GM21528 (cell line): Measurements from ENCODE around the gene RADIL.
"Not testable (repeated sequence)": the region's sequence is repeated elsewhere in the genome, so short reads cannot be mapped to it uniquely, and the experiment has no call there.

Source experiments
- ATAC-seq: cut with Tn5 transposase; IDR thresholded peaks from one replicate; pipeline ENCODE4 v1.9.1; 2021; ENCODE audit warnings: mild to moderate bottlenecking, moderate library complexity; ENCODE audit not compliant: unreplicated experiment, low FRiP score

RADIL gene, protein sequence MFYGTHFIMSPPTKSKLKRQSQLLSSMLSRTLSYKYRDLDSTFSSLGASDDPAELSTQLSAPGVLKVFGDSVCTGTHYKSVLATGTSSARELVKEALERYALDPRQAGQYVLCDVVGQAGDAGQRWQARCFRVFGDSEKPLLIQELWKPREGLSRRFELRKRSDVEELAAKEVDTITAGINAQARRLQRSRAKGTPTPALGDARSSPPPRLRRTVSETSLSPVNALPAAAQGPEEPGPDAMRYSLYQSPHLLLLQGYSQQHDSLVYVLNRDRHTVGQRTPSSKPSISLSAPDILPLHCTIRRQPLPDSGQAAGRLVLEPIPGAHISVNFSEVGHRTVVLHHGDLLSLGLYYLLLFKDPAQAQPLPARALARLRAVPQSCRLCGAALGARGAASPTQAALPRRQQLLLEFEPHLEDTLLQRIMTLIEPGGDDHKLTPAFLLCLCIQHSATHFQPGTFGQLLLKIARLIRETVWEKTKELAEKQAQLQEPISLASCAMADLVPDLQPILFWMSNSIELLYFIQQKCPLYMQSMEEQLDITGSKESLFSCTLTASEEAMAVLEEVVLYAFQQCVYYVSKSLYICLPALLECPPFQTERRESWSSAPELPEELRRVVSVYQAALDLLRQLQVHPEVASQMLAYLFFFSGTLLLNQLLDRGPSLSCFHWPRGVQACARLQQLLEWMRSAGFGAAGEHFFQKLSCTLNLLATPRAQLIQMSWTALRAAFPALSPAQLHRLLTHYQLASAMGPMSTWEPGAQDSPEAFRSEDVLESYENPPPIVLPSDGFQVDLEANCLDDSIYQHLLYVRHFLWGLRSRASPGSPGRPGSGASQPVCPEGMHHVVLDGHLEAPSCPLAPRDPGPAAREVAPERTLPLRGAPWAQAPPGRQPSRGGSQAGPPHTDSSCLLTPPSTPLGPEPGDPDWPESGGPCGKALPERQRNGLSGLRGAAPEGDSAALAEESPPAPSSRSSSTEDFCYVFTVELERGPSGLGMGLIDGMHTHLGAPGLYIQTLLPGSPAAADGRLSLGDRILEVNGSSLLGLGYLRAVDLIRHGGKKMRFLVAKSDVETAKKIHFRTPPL

DNA sequence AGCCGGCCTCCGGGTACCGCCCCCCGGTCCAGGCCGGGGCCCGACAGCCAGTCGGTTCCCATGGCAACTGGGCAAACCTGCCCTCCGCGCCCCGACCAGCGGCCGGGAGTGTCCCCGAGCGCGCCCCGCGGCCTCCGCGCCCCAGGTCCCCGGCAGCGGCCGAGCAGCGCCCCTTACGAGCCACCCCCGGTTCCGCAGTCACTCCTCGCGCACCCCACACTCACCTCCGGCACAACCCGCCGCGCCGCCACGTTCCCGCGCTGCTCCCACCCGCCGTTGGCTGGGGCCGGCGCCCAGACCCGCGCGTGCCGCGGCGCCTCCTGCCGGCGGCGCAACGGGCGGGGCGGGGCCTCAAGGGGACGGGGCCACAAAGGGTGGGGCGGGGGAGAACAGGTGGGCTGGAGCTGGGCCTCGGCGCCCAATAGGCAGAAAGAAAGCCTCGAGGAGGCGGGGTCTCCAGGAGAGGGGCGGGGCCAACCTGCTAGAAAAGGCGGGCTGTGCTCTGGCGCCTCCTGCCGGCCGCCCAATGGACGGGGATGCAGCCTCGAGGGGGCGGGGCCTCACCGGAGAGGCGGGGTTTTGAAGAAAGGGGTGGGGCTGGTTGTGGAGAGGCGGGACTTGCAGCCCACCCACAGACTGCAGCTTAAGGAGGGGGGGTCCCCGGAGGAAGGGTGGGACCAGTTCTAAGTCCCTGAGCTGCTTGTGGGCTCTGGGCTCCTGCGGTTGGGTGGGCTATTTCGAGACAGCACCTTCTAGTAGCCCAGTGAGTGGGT is at the start of gene RADIL:
RADIL (minus strand) TSS at position 345 of the 773 bp plus-strand sequence. CDS start 5,577 bp downstream, outside the sequence.
- no peak for ATAC-seq

DNA sequence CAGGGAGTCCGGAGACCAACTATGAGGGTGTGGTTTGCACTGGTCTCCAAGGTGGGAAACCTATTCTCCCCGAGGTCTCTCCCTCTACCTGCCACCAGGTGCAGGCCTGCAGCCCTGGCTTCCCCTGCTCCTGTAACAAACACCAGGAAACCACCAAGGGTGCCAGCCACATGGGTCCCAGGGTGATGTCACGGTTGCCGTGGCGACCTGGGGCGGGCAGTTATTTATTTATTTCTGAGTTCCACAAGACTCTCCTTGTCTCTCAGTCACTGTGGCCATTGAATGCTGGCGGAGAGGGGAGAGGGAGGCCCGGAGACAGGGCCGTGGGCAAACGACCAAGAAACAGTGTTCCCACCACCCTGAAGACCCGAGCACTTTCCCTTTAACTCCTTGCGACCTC is 48.4 kb upstream of the RADIL start:
- ATAC-seq, result no peak

DNA sequence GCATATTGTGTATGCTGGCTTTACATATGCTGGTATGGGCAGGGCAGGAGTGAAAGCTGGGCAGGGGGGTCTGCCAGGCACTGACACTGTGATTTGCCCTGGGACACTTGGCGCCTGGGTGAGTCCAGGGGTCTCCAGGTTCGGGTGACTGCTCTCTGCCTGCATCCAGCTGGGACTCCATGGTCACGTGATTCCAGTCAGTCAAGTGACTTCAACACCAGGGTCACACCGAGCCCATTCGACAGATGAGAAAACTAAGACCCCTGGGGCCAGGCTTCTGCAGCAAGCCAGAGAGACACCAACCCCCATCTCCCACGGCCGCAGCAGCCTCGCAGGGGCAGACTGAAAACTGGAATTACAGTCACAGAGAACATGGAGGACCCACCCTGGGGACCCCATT is 45.5 kb upstream of the RADIL start:
- ATAC-seq, result no peak

- no peak for ATAC-seq
These were observed 44.9 kb upstream of the RADIL start for GRCh38 chr7:4928445-4928844.

DNA sequence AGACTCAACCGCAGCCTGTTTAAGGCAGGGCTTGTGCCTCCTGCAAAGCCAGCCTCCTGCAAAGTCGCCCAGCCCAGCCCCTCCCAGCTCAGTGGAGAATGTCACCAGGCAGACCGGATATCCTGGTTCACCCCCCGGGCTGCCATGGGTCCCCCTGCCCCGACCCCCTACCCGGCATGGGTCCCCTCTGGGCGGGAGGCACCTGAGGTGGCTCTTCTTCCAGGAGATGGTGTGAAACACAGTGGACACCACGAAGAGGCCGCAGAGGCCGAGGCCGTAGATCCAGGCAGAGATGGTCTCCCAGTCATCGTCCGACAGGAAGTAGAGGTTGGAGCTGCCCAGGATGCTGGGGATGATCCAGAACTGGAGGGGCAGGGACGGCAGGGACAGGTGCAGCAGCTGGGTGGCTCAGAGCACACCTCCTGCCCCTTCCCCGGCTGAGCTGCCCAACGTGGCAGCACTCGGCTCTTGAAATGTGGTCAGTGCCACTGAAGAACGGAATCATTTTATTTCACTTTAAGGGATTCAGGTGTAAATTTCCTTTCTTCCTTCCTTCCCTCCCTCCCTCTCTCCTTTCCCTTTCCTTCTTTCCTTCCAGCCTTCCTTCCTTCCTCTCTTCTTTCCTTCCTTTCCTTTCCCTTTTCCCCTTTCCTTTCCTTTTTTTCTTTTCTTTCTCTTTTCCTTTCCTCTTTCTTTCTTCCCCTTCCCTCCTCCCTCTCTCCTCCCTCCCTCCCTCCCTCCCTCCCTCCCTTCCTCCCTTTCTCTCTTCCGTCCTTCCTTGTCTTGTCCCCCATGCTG is 36.7 kb upstream of the RADIL start:
- no peak for ATAC-seq

- no peak for ATAC-seq
These were observed 32.6 kb upstream of the RADIL start for GRCh38 chr7:4916113-4916512.

GRCh38 chr7:4911111-4911828 is 27.8 kb upstream of the RADIL start:
- no peak for ATAC-seq

GRCh38 chr7:4906682-4907081 is 23.2 kb upstream of the RADIL start:
- no peak for ATAC-seq

DNA sequence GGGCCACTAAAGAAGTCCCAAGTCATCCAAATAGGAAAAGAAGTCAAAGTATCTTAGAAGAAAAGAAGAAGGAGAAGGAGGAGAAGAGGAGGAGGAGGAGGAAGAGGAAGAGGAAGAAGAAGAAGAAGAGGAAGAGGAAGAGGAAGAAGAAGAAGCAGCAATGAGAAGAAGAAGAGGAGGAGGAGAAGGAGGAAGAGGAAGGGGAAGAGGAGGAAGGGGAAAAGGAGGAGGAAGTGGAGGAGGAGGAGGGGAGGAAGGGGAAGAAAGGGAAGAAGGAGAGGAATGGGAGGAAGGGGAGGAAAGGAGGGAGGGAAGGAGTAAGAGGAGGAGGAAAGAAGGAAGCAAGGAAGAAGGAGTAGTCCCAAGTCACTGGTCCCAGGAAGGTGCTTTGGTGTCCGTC is 21.7 kb upstream of the RADIL start:
- ATAC-seq, result no peak

DNA sequence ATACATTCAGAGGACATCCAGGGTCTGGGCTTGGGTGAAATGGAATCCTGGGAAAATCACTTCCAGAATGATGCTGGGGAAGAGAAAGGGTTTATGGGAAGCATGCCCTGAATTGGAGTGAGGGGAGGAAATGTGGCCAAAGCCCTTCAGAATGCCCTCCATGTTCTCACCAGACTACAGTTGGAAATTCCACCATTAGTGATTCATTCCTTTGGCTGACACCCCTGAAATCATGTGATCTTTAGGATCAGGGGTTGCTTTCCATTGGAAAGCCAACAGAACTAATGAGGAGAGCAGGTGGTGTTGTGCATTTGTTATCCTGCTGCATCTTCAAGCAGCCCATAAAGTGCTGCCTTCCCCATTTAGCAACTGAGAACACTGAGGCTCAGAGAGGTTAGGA is 20.8 kb upstream of the RADIL start:
- ATAC-seq, result no peak

DNA sequence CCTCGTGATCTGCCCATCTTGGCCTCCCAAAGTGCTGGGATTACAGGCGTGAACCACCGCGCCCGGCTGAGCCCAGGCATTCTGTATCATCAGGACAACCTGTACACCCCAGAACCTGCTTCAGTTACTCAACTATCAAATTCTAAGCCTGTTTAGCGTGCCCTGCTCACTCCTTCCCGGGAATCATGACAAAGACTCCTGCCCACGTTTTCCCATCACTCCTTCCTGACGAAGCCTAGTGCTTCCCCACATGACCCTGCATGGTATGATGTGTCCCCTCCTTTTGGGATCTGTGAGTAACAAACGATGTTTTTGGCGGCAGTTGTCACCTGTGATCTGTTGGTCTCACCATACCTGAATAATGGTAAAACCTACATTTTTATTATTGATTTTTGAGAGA is 12.2 kb upstream of the RADIL start:
- ATAC-seq, result no peak

GRCh38 chr7:4894482-4894881 is 11.0 kb upstream of the RADIL start:
- ATAC-seq, result no peak

- ATAC-seq, result no peak
These were observed 10.5 kb upstream of the RADIL start for GRCh38 chr7:4893929-4894475.

DNA sequence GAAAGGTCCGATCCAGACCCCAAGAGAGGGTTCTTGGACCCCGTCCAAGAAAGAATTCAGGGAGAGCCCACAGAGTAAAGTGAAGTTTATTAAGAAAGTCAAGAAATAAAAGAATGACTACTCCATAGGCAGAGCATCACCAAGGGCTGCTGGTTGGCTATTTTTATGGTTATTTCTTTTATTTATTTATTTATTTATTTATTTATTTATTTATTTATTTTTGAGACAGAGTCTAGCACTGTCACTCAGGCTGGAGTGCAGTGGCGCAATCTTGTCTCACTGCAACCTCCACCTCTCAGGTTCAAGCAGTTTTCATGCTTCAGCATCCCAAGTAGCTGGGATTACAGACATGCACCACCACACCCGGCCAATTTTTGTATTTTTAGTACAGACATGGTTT is 9.7 kb upstream of the RADIL start:
- not testable (repeated sequence) for ATAC-seq

- not testable (repeated sequence) for ATAC-seq
These were observed 8.0 kb upstream of the RADIL start for GRCh38 chr7:4891522-4891921.

DNA sequence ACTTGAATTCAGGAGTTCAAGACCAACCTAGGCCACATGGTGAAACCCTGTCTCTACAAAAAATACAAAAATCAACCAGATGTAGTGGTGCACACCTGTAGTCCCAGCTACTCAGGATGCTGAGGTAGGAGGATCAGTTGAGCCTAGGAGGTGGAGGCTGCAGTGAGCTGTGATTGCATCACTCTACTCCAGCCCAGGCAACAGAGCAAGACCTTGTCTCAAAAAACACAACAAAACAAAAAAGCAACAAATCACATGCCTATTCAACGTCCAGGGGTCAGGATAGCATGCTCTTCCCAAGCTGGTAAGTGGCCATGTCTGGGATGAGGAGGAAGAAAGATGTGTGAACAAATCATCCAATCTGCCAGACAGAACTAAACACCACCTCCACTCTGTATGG is 6.2 kb upstream of the RADIL start:
- ATAC-seq, result no peak

DNA sequence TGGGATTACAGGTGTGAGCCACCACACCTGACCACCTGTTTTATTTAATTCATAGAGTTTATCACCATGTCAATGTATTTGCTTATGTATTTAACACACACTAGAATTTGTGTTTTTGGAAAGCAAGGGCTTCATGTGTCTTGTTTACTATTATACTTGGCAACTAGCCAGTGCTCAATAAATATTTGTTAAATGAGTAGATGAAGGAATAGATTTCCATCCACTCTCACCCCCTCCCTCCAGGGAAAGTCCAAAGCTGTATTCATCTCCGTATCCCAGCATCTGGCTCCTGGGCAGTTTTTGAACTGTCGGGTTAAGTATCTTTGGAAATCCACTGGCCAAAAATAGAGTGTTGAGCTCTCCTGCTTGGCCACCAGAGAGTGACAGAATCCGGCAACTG is 4.6 kb upstream of the RADIL start:
- no peak for ATAC-seq

- no peak for ATAC-seq
These were observed 3.2 kb upstream of the RADIL start for GRCh38 chr7:4886671-4887070.

- ATAC-seq, result no peak
These were observed 1.8 kb upstream of the RADIL start for GRCh38 chr7:4885317-4885807.
